NCI-H510A treated with DMSO at 0.1 percent for 48 hours (cell line): ENCODE data around the gene GRIN2B.

Experiments used
- DNase-seq: peaks from one replicate; lab custom pipeline; 2025; lab: John Stamatoyannopoulos, UW

The GRIN2B gene

DNA sequence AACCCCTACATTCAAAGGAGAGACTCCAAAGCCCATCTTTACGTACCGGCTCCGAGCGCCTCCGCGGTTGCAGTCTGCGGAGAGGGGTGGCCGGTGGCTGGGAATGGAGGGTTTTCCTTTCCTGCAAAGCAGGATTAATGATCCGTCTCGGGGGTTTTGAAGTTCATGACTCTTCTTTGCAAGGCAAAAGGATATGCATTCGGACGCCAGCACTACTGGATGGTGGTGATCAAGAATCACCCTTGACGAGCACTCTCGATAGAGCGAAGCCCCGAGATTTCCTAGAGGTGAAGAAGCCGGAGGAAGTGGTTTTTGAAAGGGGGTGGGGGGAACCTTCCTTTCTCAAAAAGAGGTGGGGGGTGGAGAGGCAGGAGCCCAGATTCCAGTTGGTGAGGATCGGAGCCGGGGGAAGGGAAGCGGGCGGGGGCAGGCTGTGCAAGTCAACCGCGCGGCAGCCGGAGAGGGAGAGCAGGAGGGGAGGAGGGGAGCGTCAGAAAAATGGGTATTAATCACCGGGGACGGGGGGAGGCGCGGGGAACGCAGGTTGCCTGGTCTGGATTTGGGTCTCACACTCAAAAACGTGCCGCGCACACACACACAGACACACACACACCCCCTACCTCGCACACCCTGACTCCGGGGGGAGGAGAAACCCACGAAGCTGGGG lies at the start of gene GRIN2B:
TSS of gene GRIN2B (minus strand) at position 307 of the 667 bp plus-strand sequence. CDS start 115,394 bp downstream, outside the sequence.
- no peak for DNase-seq

DNA sequence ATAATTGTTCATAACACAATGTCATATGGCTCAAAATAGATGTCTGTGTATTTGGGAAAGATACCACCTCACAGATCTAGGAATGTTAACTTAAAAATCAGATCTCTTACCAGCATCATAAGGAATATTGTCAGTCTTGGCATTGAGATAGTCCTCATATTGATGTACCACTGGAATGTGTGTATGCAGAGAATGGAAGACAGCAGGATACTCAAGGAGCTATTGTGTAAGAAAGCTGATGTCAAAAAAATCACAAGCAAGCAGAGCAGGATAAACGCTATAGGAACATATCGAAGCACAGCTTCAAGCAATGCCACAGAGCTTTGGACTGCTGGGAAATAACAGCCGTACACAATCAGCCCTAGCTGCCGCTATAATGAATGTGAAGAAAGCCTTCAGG lies 45.1 kb upstream of the GRIN2B start:
- no peak for DNase-seq

DNA sequence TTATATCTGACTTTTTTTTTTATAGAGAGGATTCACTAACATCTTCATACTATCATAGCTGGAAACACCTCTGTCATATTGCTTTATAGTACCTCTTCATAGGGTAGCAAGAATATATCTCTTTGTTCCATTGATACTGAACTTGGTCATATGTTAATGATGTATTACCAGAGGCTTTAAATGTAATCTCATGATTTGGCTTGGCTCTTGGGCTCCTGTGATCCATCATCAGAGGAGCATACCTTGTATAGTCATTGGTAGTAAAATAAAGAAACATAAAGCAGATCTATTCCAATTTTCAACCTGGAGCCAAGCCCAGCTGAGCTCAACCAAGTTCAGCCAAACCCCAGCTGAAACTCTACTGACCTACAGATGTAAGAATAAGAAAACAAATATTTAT lies 43.2 kb upstream of the GRIN2B start:
- DNase-seq = no peak

DNA sequence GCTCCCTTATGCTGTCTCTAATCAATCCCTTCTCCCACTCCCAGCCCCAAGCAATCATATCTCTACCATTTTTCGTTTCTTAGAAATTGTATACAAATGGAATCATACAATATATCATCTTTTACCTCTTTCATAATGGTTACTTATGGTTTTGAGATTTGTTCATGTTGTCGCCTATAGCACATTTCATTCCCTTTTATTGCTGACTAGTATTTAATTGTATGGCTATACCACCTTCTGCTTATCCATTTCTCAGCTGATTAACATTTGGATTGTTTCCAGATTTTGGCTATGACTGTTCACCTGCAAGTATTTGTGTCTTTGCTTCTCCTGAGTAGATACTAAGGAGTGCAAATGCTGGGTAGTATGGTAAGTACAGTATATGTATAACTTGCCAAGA lies 36.7 kb upstream of the GRIN2B start:
- no peak for DNase-seq

GRCh38 chr12:14010989-14011388 lies 29.6 kb upstream of the GRIN2B start:
- no peak for DNase-seq

GRCh38 chr12:14007639-14008038 lies 26.2 kb upstream of the GRIN2B start:
- DNase-seq = no peak

DNA sequence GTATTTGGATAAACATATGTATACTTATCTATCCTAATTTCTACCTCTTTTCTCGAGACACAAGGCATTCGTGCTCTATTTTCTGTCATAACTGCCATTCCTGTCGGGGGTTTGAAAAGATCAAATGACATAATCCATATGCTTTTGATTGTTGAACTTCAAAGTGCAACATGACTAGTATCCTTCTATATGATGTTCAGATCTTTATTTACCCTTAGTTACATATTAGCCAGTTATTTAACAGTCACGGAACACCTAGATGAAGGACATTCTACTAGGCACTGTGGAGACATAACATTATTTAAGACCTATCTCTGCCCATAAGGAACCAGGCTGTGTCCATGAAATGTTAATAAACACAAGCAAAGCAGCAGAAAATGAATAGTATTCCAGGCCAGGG lies 11.2 kb upstream of the GRIN2B start:
- DNase-seq = no peak

DNA sequence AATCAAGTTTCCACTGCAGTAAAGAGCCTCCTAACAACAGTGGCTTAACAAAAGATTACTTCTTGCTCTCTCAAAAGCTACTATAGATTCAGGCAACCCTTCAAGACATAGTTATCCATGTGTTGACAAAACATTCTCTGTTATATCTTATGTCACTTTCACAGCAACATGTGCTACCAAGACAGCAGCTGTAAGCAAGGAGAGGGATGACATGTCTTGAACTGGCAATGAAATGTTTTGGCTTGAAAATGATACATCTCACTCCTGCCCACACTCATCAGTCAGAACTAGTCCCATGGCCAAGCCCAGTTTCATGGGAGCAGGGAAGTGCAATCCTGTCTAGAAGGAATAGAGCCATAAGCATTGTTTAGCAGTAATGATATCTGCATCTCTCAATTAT lies 10.7 kb upstream of the GRIN2B start:
- no peak for DNase-seq

DNA sequence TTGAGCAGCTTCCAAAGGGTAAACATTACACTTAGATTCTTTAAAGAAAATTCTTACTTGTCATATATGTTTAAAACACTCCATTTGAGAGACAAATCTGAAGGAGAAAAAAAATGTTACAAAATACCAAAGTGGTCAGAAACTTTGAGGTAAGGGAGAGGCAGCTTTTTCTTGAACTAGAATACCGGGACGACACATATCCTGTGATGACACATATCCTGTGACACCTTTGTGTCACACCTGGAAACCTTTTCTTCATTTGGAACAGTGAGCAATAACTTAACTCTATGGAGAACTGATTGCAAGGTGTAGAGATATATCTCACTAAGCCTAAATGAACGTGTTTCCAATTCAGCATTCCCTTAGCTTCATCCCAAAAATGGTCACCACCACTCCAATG lies 4.6 kb upstream of the GRIN2B start:
- DNase-seq = no peak

DNA sequence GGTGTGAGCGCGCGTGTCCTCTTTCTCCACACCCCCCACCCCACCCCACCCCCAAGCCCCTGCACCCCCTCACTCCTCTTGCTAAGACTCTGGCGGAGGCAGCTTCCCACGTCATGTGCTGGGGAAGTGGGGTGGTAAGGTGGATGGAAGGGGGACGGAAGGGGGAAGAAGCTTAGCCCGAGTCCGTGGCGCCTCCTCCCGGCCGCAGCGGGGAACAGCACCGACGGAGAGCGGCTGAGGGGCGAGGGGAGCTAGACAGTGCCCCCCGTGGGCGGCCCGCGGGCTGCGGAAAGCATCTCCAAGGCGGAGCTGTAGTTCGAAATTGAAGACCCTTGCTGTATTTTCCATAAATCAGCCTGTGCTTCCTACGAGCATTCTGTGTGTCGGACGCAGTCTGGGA lies 588 bp upstream of the GRIN2B start:
- no peak for DNase-seq

GRCh38 chr12:13980538-13981295 lies 685 bp downstream of the GRIN2B start:
- no peak for DNase-seq

DNA sequence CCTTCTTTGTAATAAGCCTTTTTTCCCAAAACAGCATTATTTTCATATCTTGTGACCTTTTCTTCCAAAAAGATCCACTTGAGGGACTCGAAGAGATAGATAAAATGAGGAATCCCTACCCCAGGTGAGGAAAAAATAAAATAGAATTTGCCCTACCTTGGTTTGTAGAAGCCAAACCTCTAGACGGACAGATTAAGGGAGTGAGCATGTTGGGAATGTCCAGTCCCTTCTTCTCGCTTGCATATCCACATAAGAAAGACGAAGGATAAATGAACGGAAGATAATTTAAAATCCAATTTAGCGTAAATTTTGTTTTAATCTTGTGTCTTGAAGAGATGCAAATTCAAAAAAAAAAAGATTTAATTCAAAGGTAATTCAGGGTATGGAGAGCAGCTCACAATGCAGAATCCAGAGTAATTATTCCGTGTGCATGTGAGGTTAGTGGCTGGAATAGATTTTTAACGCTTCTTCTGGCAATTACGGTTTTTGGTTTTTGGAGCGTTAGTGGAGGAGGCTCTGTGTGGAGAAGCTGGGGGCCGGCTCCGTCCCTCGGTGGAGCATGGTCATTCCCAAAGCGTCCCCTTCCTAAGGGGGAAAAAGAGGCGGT lies 1.5 kb downstream of the GRIN2B start:
- DNase-seq = no peak

GRCh38 chr12:13978876-13979275 lies 2.5 kb downstream of the GRIN2B start:
- no peak for DNase-seq

GRCh38 chr12:13976880-13977279 lies 4.5 kb downstream of the GRIN2B start:
- no peak for DNase-seq

DNA sequence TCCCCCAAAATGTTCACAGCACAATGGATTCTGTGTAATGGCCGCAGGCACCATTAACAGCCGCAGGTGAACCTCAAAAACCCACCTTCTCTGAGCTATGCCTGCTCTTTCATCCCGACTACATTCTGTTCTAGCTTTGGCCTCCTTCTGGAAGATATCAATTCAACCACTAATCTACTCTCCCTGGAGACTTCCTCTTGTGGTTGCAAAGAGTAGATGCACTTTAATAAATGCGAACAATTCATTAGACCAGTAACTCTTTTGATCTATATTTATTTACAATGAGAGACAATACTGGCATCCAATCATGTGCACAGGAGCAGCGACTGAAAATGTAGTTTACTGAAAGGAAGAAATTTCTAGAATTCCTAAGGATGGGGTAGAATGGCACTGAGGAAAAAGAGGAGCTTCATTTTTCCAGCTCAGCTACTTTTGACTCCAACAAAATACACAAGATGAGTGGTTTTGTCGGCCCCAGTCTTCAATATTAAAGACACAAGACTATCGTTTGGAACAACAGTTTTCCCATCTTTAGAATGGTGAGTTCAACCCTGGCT lies 5.3 kb downstream of the GRIN2B start:
- DNase-seq = no peak

GRCh38 chr12:13973996-13974395 lies 7.4 kb downstream of the GRIN2B start:
- DNase-seq = no peak

GRCh38 chr12:13970803-13971202 lies 10.6 kb downstream of the GRIN2B start:
- DNase-seq = no peak

DNA sequence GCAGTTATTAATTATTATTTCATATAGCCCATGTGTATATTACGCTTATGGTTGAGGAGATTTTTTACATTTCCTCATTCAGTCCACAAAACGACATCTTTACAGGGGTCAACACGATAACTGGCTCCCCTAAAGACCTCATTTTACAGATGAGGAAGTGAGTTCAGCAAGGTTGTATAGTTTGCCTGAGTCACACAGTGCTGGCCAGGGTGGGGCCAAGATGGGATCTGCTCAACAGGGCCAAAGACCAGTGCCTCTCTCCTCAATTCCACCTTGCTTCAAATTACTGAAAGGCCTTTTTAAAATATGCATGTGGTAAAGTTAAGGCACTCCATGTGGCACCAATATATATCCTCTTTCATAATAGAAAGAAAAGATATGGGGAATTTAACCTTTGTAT lies 13.1 kb downstream of the GRIN2B start:
- no peak for DNase-seq

GRCh38 chr12:13964666-13965065 lies 16.7 kb downstream of the GRIN2B start:
- no peak for DNase-seq

GRCh38 chr12:13962699-13963098 lies 18.7 kb downstream of the GRIN2B start:
- DNase-seq = no peak

DNA sequence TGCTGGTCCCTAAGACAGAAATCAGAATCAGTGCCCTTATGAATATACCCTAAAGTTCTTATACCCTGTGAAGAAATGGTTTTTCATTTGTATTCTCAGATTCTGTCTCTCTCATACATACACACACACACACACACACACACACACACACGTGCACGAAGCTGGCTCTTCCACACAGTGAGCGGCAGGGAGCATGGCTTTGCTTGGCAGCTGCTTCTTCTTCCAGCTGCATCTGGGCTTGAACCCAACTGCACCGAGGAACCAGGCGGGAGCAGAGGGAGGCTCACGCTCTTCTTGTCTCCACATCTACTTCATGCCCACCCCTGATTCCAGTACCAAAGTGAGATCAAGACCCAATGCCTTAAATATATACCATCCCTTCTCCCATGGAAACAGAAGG lies 19.4 kb downstream of the GRIN2B start:
- no peak for DNase-seq

GRCh38 chr12:13959131-13959723 lies 22.2 kb downstream of the GRIN2B start:
- no peak for DNase-seq

- DNase-seq = no peak
Observed at GRCh38 chr12:13957576-13957975, 23.8 kb downstream of the GRIN2B start.
